WTC11 (cell line): Measurements from ENCODE around the gene SLC10A1. TPM values are rescaled to one million over a fixed set of nuclear protein-coding genes. Genes with fewer than 3 reads are reported as not detected.

Experiments
- total RNA-seq: library from RNA; stranded (reverse); gene quantifications from 3 replicates; pipeline ENCODE4 v1.2.3, GENCODE V29; 2021

Gene SLC10A1
- total RNA-seq, 1 experiment from 2014 or later = 0.09 TPM

Other genes with a start within 250 kb of the SLC10A1 start
- 1.7 to 2.2 TPM (median 2.1 TPM) in 3 replicates for gene CCDC177, start 222.4 kb downstream of the SLC10A1 start, total RNA-seq
- gene SUSD6, start 185.6 kb downstream of the SLC10A1 start, total RNA-seq = 6.6 to 10.1 TPM (median 8.1 TPM) in 3 replicates
- gene SRSF5, start 30.1 kb downstream of the SLC10A1 start, total RNA-seq = 256 to 288 TPM (median 275 TPM) in 3 replicates
- 0.76 to 1.1 TPM (median 1.0 TPM) in 3 replicates for gene SMOC1, start 82.2 kb upstream of the SLC10A1 start, total RNA-seq